Transverse colon (tissue), 4 donors: ENCODE data around the gene KLHL36. TPM values are rescaled to one million over a fixed set of nuclear protein-coding genes. Genes with fewer than 3 reads are reported as not detected.

ENCODE experiments used
- DNase-seq: peaks from one replicate; pipeline ENCODE4 v3.0.0-alpha.2; 2019
- H3K27ac ChIP-seq, 4 donors: fragments of 200-600 bp; sonication (generic); 2 replicates each; pipeline ENCODE4 v1.5.1; 2016 to 2018; ENCODE audit warnings: inconsistent platforms in 4 of 4
- H3K27me3 ChIP-seq: fragments of 200-600 bp; sonication (generic); 2 replicates; pipeline ENCODE4 v1.5.1; 2017; ENCODE audit warnings: inconsistent platforms
- H3K36me3 ChIP-seq, 4 donors: fragments of 200-600 bp; sonication (generic); 2 replicates each; pipeline ENCODE4 v1.5.1; 2017 to 2019; ENCODE audit warnings: inconsistent platforms in 4 of 4
- H3K4me1 ChIP-seq, 4 donors: fragments of 200-600 bp; sonication (generic); 2 replicates each; pipeline ENCODE4 v1.5.1; 2017 to 2020; ENCODE audit warnings: inconsistent platforms in 4 of 4
- H3K4me3 ChIP-seq, 4 donors: fragments of 200-600 bp; sonication (generic); 1 replicate in 1 of 4; 2 replicates in 3 of 4; pipeline versions ENCODE4 v1.5.1 to v1.6.1; 2017 to 2019; ENCODE audit warnings: inconsistent platforms in 4 of 4
- H3K9me3 ChIP-seq, 2 donors: fragments of 200-600 bp; sonication (generic); 2 replicates each; pipeline ENCODE4 v1.5.1; 2017 to 2019; ENCODE audit warnings: inconsistent platforms in 2 of 2
- EP300 ChIP-seq: sonication (generic); formaldehyde crosslinking; IDR thresholded peaks from one replicate; pipeline ENCODE4 v1.6.1; 2017; ENCODE audit warnings: antibody characterized with exemption, low read depth
- POLR2A ChIP-seq: fragments of 450-650 bp; IDR thresholded peaks from one replicate; pipeline ENCODE4 v1.6.1; 2016; ENCODE audit warnings: antibody characterized with exemption, mild to moderate bottlenecking, moderate library complexity
- POLR2AphosphoS5 ChIP-seq, 3 donors: sonication (generic); formaldehyde crosslinking; IDR thresholded peaks; one replicate each; pipeline ENCODE4 v1.6.1; 2016; ENCODE audit warnings: antibody characterized with exemption in 3 of 3
- WGBS, 2 donors: methylation state at CpG; one replicate each; pipeline ENCODE4 v1.1.5; 2018; ENCODE audit warnings: low coverage in 1 of 2; 5-methylcytosine and 5-hydroxymethylcytosine counted together
- in situ Hi-C, 4 donors: fragments of 200-750 bp; cut with MboI; loops; one replicate each; pipeline versions ENCODE4 v1.15.0 to v1.15.1; 2017; ENCODE audit warnings: low sequenced_read_pairs in 3 of 4, low pct_ligation_motif_present in 1 of 4, low pct_unique_long_range_greater_than_20kb in 1 of 4
- intact Hi-C: fragments of 100-400 bp; cut with DNase I; formaldehyde crosslinking; loops from one replicate; pipeline ENCODE4 v1.15.1; 2023; ENCODE audit warnings: low total_unique reads
- total RNA-seq, 4 donors: library from RNA; depleted of rRNA; stranded (reverse); fragments of >200 nt; gene quantifications; one replicate each; pipeline ENCODE4 v1.1.0, GENCODE V29; 2016
- TF ChIP-seq, protein P1 (sequence below), 5 experiments: fragments of 200-600 bp in 3 of 5; fragments of 450-650 bp in 2 of 5; sonication (generic) in 3 of 5; IDR thresholded peaks; 1 replicate in 2 of 5; 2 replicates in 3 of 5; pipeline ENCODE4 v1.5.1; 2016 to 2017; ENCODE audit warnings: antibody characterized with exemption in 5 of 5, inconsistent platforms in 3 of 5, mild to moderate bottlenecking in 2 of 5, moderate library complexity in 1 of 5

The KLHL36 gene
- total RNA-seq, 4 donors from 2014 or later, result 38.0 to 75.5 (median 66.7) TPM

DNA sequence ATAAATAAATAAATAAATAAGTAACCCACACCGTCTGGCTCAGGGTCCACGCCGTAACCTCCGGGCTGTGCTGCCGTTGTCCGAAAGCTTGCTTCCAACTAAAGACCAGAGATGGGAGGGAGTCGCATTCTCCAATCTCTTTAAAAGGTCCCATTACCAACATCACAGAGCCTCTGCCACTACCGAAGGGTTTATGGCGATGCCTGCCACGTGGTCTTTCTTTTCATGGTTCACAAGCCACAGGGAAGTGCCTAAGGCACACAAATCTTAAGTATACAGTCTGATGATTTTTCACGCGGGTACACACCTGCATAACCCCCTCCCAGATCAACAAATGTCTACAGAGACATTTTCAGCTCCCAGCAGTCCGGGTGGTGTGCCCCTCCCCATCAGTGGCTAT is 31.8 kb upstream of the KLHL36 start:
- in situ Hi-C loops (no loop called here), intact Hi-C loops (no loop called here)
- Histone ChIP-seq H3K36me3 (no peaks in the 10 kb centered on the region), H3K4me3 (peak overlapping the region; percentile 14 to 94 (median 70)), H3K27me3 (no peaks in the 10 kb centered on the region), H3K27ac (peak overlapping the region in 3 of 4 donors; percentile 85 to 89 (median 86)), H3K9me3 (no peaks in the 10 kb centered on the region), H3K4me1 (peaks cover 4 to 45% (median 32%) of the 10 kb centered on the region in 4 donors)
- WGBS, 2 donors, result 15 to 20% methylated on average over 3 to 13 of the region's 13 CpGs
- no peak for TF ChIP-seq POLR2AphosphoS5 (IDR thresholded peaks at IDR 0.05)
- no peak for TF ChIP-seq EP300
- TF ChIP-seq, protein P1, sequence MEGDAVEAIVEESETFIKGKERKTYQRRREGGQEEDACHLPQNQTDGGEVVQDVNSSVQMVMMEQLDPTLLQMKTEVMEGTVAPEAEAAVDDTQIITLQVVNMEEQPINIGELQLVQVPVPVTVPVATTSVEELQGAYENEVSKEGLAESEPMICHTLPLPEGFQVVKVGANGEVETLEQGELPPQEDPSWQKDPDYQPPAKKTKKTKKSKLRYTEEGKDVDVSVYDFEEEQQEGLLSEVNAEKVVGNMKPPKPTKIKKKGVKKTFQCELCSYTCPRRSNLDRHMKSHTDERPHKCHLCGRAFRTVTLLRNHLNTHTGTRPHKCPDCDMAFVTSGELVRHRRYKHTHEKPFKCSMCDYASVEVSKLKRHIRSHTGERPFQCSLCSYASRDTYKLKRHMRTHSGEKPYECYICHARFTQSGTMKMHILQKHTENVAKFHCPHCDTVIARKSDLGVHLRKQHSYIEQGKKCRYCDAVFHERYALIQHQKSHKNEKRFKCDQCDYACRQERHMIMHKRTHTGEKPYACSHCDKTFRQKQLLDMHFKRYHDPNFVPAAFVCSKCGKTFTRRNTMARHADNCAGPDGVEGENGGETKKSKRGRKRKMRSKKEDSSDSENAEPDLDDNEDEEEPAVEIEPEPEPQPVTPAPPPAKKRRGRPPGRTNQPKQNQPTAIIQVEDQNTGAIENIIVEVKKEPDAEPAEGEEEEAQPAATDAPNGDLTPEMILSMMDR (IDR thresholded peaks at IDR 0.05), result no peak
- TF ChIP-seq POLR2A, result no peak
- DNase-seq, result peak; percentile 56

DNA sequence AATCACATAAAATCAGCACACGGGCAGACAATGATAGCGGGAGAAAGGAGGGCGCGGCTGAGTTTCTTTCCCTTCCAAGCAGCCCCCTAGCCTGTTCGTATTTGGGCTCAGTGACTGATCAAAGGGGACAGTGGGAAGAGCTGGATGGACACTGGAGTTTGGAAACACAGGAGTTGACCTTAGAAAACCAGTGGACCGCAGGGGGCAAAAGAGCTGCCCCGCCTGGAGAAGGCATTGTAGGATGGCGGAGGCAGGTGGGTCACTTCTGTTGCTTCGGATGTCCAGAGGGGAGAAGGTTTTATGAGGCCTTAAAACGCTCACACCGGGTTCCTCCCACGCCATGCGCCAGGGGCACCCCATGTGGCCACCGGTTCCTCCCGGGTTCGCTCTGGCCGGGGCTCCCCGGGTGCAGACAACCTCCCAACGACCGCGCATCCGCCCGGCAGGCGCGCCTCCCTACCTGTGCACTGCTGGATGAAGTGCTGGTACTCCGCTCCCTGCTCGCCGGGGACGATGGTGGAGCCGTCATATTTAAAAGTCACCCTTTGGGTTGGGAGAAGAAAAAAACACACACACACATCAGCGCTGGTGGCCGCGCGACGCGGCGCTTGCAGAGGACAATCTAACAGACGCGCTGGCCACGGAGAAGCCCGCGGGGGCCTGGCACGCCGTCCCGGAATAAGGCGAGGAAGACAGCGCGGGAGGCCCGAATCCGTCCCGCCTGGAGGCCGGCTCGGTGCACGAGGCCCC is 31.1 kb upstream of the KLHL36 start:
- peak overlapping the region; percentile 85 to 89 (median 86) for H3K27ac ChIP-seq
- peak; percentile 59 for DNase-seq
- intact Hi-C loops, result no loop called here
- H3K36me3 ChIP-seq, result no peaks in the 10 kb centered on the region
- no peaks in the 10 kb centered on the region for H3K9me3 ChIP-seq
- H3K27me3 ChIP-seq, result no peaks in the 10 kb centered on the region
- peaks cover 3 to 38% (median 29%) of the 10 kb centered on the region in 4 donors for H3K4me1 ChIP-seq
- TF ChIP-seq, protein P1 (IDR thresholded peaks at IDR 0.05), result no peak
- TF ChIP-seq EP300 (no peak), POLR2A (no peak), POLR2AphosphoS5 (IDR thresholded peaks at IDR 0.05) (no peak)
- H3K4me3 ChIP-seq, result peak overlapping the region; percentile 14 to 94 (median 70)
- in situ Hi-C loops, result no loop called here
- WGBS, 2 donors, result 2% methylated on average over 46 of the region's 54 CpGs; no CpG with 5 or more reads in 1 of the 2 donors

DNA sequence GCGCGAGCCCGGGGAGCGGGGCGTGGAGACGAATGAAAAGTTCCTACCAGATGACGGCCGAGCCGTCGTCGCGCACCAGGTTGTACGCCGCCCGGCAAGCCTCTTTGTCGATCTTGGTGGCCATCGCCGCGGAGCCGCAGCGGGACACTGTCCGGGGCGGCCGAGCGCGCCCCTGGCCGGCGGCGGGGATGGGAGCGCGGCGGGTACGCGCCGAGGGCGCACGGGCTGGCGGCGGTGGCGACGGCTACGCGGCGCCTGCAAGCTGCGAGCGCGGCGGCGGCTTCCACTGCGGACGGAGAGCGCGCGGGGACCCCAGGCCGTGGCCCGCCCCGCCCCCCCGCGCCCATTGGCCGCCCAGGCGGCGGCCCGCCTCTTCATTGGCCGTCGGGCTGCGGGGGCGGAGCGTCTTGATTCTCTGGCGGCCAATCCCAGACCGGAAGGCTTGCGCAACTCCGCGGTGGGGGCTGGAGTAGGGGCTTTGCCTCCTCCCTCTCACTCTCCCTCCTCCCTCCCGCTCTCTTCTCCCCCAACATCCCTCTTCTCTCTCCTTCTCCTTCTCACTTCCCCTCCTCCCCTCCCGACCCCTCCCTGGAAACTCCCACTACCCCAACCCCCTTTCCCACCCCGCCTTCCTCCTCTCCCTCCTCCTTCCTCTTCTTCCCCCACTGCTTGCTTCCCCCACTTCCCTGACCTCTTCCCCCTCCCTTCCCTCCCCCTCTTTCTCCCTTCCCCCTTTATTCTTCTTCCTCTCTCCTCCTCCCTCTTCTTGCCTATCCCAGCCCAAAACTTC is 30.3 kb upstream of the KLHL36 start, which contains the start of gene COTL1:
TSS of gene COTL1 (minus strand) at position 288 of the 790 bp plus-strand sequence. CDS start at position 124, 164 bp downstream.
- DNase-seq, result peak; percentile 97
- H3K27me3 ChIP-seq, result no peaks in the 10 kb centered on the region
- in situ Hi-C loops (no loop called here), intact Hi-C loops (no loop called here)
- 0 to 1% methylated on average over 5 to 64 of the region's 76 CpGs for WGBS, 2 donors
- peak within 1 kb of the TSS; percentile 14 to 94 (median 70) for H3K4me3 ChIP-seq
- TF ChIP-seq POLR2AphosphoS5 (IDR thresholded peaks at IDR 0.05), result peak; percentile 45 to 87 (median 67)
- TF ChIP-seq, protein P1 (IDR thresholded peaks at IDR 0.05), result no peak
- H3K4me1 ChIP-seq, result peaks cover 3 to 41% (median 29%) of the 10 kb centered on the region in 4 donors
- no peaks in the 10 kb centered on the region for H3K36me3 ChIP-seq
- no peaks in the 10 kb centered on the region for H3K9me3 ChIP-seq
- peak within 1 kb of the TSS; percentile 85 to 89 (median 86) for H3K27ac ChIP-seq
